ENCODE measurements around the gene TBCE.

GRCh38 chr1:235375919-235376605 lies 8.8 kb downstream of the TBCE start:
- TF ChIP-seq CTCF (IDR thresholded peaks at IDR 0.05) (no peak), POLR2A (IDR thresholded peaks at IDR 0.05) (no peak)

Measured in lower leg skin (tissue), 3 donors.